GM12874 (cell line): Measurements from ENCODE around the gene CYTH3.

Experiments used
- CTCF ChIP-seq: IDR thresholded peaks from 2 replicates; pipeline ENCODE4 v1.5.1; 2011; ENCODE audit warnings: low read depth, mild to moderate bottlenecking, control low read depth, low read length, moderate library complexity; ENCODE audit not compliant: insufficient read depth

Gene CYTH3

GRCh38 chr7:6259257-6259656 is 13.2 kb downstream of the CYTH3 start:
- TF ChIP-seq CTCF, result no peak

GRCh38 chr7:6258440-6259182 is 13.8 kb downstream of the CYTH3 start:
- no peak for TF ChIP-seq CTCF

- TF ChIP-seq CTCF, result no peak
Observed at GRCh38 chr7:6257675-6258074, 14.7 kb downstream of the CYTH3 start.

GRCh38 chr7:6256677-6257535 is 15.5 kb downstream of the CYTH3 start:
- TF ChIP-seq CTCF, result no peak

GRCh38 chr7:6256109-6256483 is 16.3 kb downstream of the CYTH3 start:
- TF ChIP-seq CTCF, result no peak

GRCh38 chr7:6254866-6255265 is 17.6 kb downstream of the CYTH3 start:
- TF ChIP-seq CTCF, result no peak

GRCh38 chr7:6252748-6253147 is 19.7 kb downstream of the CYTH3 start:
- no peak for TF ChIP-seq CTCF
